LNCaP clone FGC (cell line): ENCODE results near the gene ITGB4.
"Not testable (repeated sequence)": the region's sequence is repeated elsewhere in the genome, so short reads cannot be mapped to it uniquely, and the experiment has no call there.

Source experiments
- DNase-seq: peaks from one replicate; pipeline ENCODE4 v3.0.0-alpha.2; 2011; ENCODE audit warnings: low read depth
- H3K4me3 ChIP-seq: 2 replicates; pipeline ENCODE4 v1.5.1; 2011; ENCODE audit warnings: mild to moderate bottlenecking, low read depth, low read length, control low read depth
- CTCF ChIP-seq: IDR thresholded peaks from 2 replicates; pipeline ENCODE4 v1.5.1; 2012; ENCODE audit warnings: mild to moderate bottlenecking; ENCODE audit not compliant: control insufficient read depth, insufficient read depth; ENCODE audit errors: extremely low read depth

Gene ITGB4

GRCh38 chr17:75774991-75775668 is 53.9 kb downstream of the ITGB4 start:
- H3K4me3 ChIP-seq: no peak overlapping the region
- DNase-seq: no peak
- TF ChIP-seq CTCF: no peak

GRCh38 chr17:75776386-75777295 is 55.4 kb downstream of the ITGB4 start:
- H3K4me3 ChIP-seq: peak overlapping the region; percentile 17; the same call in 1 of the 2 replicates
- no peak for TF ChIP-seq CTCF
- DNase-seq: no peak

GRCh38 chr17:75777296-75777922 is 56.1 kb downstream of the ITGB4 start:
- no peak for DNase-seq

GRCh38 chr17:75778066-75778860 is 57.0 kb downstream of the ITGB4 start:
- peak overlapping the region; percentile 75 for H3K4me3 ChIP-seq
- not testable (repeated sequence) for DNase-seq

More at GRCh38 chr17:75777296-75777922, 56.1 kb downstream of the ITGB4 start:
- peak overlapping the region; percentile 75 for H3K4me3 ChIP-seq
- TF ChIP-seq CTCF: no peak

GRCh38 chr17:75778861-75779249 is 57.6 kb downstream of the ITGB4 start:
- DNase-seq: no peak
- H3K4me3 ChIP-seq: peak overlapping the region; percentile 75
- peak; percentile 61 for TF ChIP-seq CTCF

GRCh38 chr17:75779250-75779986 is 58.2 kb downstream of the ITGB4 start:
- peak; percentile 100 for DNase-seq
- no peak for TF ChIP-seq CTCF
- H3K4me3 ChIP-seq: peak overlapping the region; percentile 75
